ENCODE measurements around the gene BOLA2B.
"Not testable (repeated sequence)": the region's sequence is repeated elsewhere in the genome, so short reads cannot be mapped to it uniquely, and the experiment has no call there.

The BOLA2B gene

DNA sequence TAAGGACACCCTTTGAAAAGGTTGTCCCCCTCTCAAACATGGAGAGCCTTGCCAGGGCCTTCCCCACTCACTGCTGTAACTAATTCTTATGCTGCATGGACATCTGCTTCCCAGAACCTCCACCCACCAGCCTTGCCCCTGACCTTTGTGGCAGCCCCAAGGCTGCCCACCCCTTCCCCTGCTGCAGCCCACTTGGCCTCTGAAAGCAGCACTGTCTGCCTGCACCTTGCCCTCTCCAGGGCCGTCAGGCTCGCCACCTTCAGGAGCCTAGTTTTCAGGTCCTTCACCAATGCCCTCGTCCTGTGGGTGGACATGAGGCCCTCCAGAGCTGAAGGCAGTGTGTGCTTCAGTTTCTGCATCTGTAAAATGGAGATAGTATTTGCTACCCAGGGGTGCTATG lies 12.7 kb downstream of the BOLA2B start:
- H3K4me3 ChIP-seq (ENCODE audit: low read length): no peak overlapping the region
- H3K9me3 ChIP-seq (ENCODE audit: control insufficient read depth, low read depth, low read length): no peaks in the 10 kb centered on the region
- H3K27me3 ChIP-seq (ENCODE audit: control insufficient read depth, insufficient read depth, low read length): peaks cover 27% of the 10 kb centered on the region
- H3K27ac ChIP-seq (ENCODE audit: low read length): no peak overlapping the region
- no peaks in the 10 kb centered on the region for H3K36me3 ChIP-seq (ENCODE audit: control insufficient read depth, low read depth, low read length)
- no peaks in the 10 kb centered on the region for H3K4me1 ChIP-seq (ENCODE audit: control insufficient read depth, low read depth, low read length)
- H3K9ac ChIP-seq (ENCODE audit: low read length): no peak overlapping the region

GRCh38 chr16:30179931-30180330 lies 13.5 kb downstream of the BOLA2B start:
- Histone ChIP-seq H3K9me3 (ENCODE audit: control insufficient read depth, low read depth, low read length) (no peaks in the 10 kb centered on the region), H3K27ac (ENCODE audit: low read length) (no peak overlapping the region), H3K27me3 (ENCODE audit: control insufficient read depth, insufficient read depth, low read length) (peaks cover 27% of the 10 kb centered on the region), H3K4me3 (ENCODE audit: low read length) (no peak overlapping the region), H3K9ac (ENCODE audit: low read length) (no peak overlapping the region), H3K36me3 (ENCODE audit: control insufficient read depth, low read depth, low read length) (no peaks in the 10 kb centered on the region), H3K4me1 (ENCODE audit: control insufficient read depth, low read depth, low read length) (no peaks in the 10 kb centered on the region)

DNA sequence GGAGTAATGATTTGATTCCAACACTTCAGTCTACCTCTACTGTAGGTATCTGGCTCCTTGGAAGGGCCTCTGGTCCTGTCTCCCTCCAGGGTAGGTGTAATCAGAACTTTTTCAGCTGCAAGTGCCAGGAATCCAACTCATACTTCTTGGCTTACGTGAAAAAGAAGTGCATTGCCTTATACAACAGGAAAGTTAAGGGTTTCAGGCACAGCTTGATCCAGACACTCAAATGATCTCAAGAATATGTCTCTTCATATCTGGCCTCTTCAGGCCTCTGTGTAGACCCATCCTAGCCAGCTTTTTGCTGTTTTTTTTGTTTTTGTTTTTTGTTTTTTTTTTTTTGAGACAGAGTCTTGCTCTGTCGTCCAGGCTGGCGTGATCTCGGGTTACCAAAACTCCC lies 14.3 kb downstream of the BOLA2B start:
- no peak overlapping the region for H3K27ac ChIP-seq (ENCODE audit: low read length)
- no peaks in the 10 kb centered on the region for H3K9me3 ChIP-seq (ENCODE audit: control insufficient read depth, low read depth, low read length)
- H3K36me3 ChIP-seq (ENCODE audit: control insufficient read depth, low read depth, low read length): no peaks in the 10 kb centered on the region
- H3K4me3 ChIP-seq (ENCODE audit: low read length): no peak overlapping the region
- no peaks in the 10 kb centered on the region for H3K4me1 ChIP-seq (ENCODE audit: control insufficient read depth, low read depth, low read length)
- H3K9ac ChIP-seq (ENCODE audit: low read length): no peak overlapping the region
- H3K27me3 ChIP-seq (ENCODE audit: control insufficient read depth, insufficient read depth, low read length): peaks cover 19% of the 10 kb centered on the region

DNA sequence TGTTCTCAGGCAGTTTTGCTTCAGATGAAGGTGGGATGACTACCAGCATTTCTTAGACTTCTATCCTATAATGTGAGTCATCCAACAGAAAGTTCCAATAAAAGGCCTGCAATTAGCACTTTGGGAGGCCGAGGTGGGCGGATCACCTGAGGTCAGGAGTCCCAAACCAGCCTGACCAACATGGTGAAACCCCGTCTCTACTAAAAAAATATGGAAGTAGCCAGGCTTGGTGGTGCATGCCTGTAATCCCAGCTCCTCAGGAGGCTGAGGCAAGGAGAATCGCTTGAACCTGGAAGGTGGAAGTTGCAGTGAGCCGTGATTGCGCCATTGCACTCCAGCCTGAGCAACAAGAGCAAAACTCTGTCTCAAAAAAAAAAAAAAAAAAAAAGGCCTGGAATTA lies 16.6 kb downstream of the BOLA2B start:
- H3K36me3 ChIP-seq (ENCODE audit: control insufficient read depth, low read depth, low read length); H3K27me3 ChIP-seq (ENCODE audit: control insufficient read depth, insufficient read depth, low read length); H3K9me3 ChIP-seq (ENCODE audit: control insufficient read depth, low read depth, low read length); H3K4me3 ChIP-seq (ENCODE audit: low read length); H3K9ac ChIP-seq (ENCODE audit: low read length); H3K4me1 ChIP-seq (ENCODE audit: control insufficient read depth, low read depth, low read length); H3K27ac ChIP-seq (ENCODE audit: low read length): not testable (repeated sequence)

GRCh38 chr16:30173054-30173453 lies 20.4 kb downstream of the BOLA2B start:
- H3K36me3 ChIP-seq (ENCODE audit: control insufficient read depth, low read depth, low read length): no peaks in the 10 kb centered on the region
- H3K9ac ChIP-seq (ENCODE audit: low read length): no peak overlapping the region
- no peaks in the 10 kb centered on the region for H3K4me1 ChIP-seq (ENCODE audit: control insufficient read depth, low read depth, low read length)
- no peaks in the 10 kb centered on the region for H3K27me3 ChIP-seq (ENCODE audit: control insufficient read depth, insufficient read depth, low read length)
- H3K4me3 ChIP-seq (ENCODE audit: low read length): no peak overlapping the region
- no peak overlapping the region for H3K27ac ChIP-seq (ENCODE audit: low read length)
- no peaks in the 10 kb centered on the region for H3K9me3 ChIP-seq (ENCODE audit: control insufficient read depth, low read depth, low read length)

- not testable (repeated sequence) for H3K4me3 ChIP-seq (ENCODE audit: low read length); H3K27ac ChIP-seq (ENCODE audit: low read length)
Observed at GRCh38 chr16:30170145-30170544, 23.3 kb downstream of the BOLA2B start.

DNA sequence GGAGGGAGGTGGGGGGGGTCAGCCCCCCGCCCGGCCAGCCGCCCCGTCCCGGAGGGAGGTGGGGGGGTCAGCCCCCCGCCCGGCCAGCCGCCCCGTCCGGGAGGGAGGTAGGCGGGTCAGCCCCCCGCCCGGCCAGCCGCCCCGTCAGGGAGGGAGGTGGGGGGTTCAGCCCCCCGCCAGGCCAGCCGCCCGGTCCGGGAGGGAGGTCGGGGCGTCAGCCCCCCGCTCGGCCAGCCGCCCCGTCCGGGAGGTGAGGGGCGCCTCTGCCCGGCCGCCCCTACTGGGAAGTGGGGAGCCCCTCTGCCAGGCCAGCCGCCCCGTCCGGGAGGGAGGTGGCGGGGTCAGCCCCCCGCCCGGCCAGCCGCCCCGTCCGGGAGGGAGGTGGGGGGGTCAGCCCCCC lies 24.1 kb downstream of the BOLA2B start:
- H3K9me3 ChIP-seq (ENCODE audit: control insufficient read depth, low read depth, low read length); H3K9ac ChIP-seq (ENCODE audit: low read length); H3K27me3 ChIP-seq (ENCODE audit: control insufficient read depth, insufficient read depth, low read length); H3K36me3 ChIP-seq (ENCODE audit: control insufficient read depth, low read depth, low read length); H3K4me3 ChIP-seq (ENCODE audit: low read length); H3K27ac ChIP-seq (ENCODE audit: low read length); H3K4me1 ChIP-seq (ENCODE audit: control insufficient read depth, low read depth, low read length): not testable (repeated sequence)

More at GRCh38 chr16:30170145-30170544, 23.3 kb downstream of the BOLA2B start:
- H3K27me3 ChIP-seq (ENCODE audit: control insufficient read depth, insufficient read depth, low read length); H3K4me1 ChIP-seq (ENCODE audit: control insufficient read depth, low read depth, low read length); H3K36me3 ChIP-seq (ENCODE audit: control insufficient read depth, low read depth, low read length); H3K9me3 ChIP-seq (ENCODE audit: control insufficient read depth, low read depth, low read length); H3K9ac ChIP-seq (ENCODE audit: low read length): not testable (repeated sequence)

- H3K36me3 ChIP-seq (ENCODE audit: control insufficient read depth, low read depth, low read length); H3K27me3 ChIP-seq (ENCODE audit: control insufficient read depth, insufficient read depth, low read length); H3K27ac ChIP-seq (ENCODE audit: low read length); H3K9ac ChIP-seq (ENCODE audit: low read length); H3K9me3 ChIP-seq (ENCODE audit: control insufficient read depth, low read depth, low read length); H3K4me1 ChIP-seq (ENCODE audit: control insufficient read depth, low read depth, low read length); H3K4me3 ChIP-seq (ENCODE audit: low read length): not testable (repeated sequence)
Observed at GRCh38 chr16:30168746-30169145, 24.7 kb downstream of the BOLA2B start.

DNA sequence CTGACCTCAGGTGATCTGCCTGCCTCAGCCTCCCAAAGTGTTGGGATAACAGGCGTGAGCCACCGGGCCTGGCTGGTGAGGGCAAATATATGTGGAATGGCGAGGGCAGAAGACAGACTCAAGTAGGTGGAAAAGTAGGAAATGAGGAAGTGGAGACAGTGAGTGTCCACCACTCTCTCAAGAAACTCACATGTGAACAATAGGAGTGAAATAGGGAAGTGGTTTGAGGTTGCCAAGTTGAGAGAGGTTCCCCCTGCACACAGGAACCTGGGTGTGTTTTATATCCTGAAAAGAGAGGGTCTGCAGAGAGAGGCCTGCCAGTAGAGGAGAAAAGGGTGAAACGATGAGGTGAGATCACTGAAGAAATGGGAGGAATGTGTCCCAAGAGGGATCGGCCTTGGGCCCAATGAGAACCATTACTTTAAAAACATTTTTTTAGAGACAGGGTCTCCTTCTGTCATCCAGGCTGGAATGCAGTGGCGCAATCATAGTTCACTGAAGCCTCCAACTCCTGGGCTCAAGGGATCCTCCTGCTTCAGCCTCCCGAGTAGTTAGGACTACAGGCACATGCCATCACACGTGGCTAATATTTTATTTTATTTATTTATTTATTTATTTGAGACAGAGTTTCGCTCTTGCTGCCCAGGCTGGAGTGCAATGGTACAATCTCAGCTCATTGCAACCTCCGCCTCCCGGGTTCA lies 27.1 kb downstream of the BOLA2B start:
- Histone ChIP-seq H3K4me3 (ENCODE audit: low read length) (no peak overlapping the region), H3K4me1 (ENCODE audit: control insufficient read depth, low read depth, low read length) (no peaks in the 10 kb centered on the region), H3K27me3 (ENCODE audit: control insufficient read depth, insufficient read depth, low read length) (no peaks in the 10 kb centered on the region), H3K36me3 (ENCODE audit: control insufficient read depth, low read depth, low read length) (no peaks in the 10 kb centered on the region), H3K27ac (ENCODE audit: low read length) (no peak overlapping the region), H3K9ac (ENCODE audit: low read length) (no peak overlapping the region), H3K9me3 (ENCODE audit: control insufficient read depth, low read depth, low read length) (no peaks in the 10 kb centered on the region)

DNA sequence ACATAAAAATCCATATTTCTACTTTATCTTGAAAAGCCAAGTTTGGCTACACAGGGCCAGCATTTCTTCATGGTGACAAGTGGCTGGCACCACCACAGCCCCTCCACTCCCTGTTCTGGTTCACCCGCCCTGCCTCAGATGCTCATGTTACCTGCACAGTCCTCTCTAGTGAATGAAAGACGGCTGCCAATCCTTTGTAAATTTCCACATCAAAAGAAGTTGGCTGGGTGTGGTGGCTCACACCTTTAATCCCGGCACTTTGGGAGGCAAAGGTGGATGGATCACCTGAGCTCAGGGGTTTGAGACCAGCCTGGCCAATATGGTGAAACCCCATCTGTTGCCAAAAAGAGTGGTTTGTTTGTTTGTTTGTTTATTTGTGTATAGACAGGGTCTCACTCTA lies 29.9 kb downstream of the BOLA2B start:
- H3K27me3 ChIP-seq (ENCODE audit: control insufficient read depth, insufficient read depth, low read length): no peaks in the 10 kb centered on the region
- no peak overlapping the region for H3K4me3 ChIP-seq (ENCODE audit: low read length)
- no peaks in the 10 kb centered on the region for H3K9me3 ChIP-seq (ENCODE audit: control insufficient read depth, low read depth, low read length)
- H3K27ac ChIP-seq (ENCODE audit: low read length): no peak overlapping the region
- no peak overlapping the region for H3K9ac ChIP-seq (ENCODE audit: low read length)
- H3K4me1 ChIP-seq (ENCODE audit: control insufficient read depth, low read depth, low read length): no peaks in the 10 kb centered on the region
- no peaks in the 10 kb centered on the region for H3K36me3 ChIP-seq (ENCODE audit: control insufficient read depth, low read depth, low read length)

DNA sequence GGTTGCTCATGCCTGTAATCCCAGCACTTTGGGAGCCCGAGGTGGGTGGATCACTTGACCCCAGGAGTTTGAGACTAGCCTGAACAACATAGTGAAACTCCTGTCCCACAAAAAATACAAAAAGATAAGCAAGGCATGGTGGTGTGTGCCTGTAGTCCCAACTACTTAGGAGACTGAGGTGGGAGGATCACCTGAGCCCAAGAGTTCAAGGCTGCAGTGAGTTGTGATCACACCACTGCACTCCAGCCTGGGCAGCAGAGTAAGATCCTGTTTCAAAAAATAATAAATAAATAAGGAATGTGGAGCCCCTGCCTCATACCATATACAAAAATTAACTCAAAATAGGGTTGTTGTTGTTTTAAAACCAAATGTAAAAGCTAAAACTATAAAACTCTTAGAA lies 36.3 kb downstream of the BOLA2B start:
- Histone ChIP-seq H3K4me3 (ENCODE audit: low read length) (no peak overlapping the region), H3K4me1 (ENCODE audit: control insufficient read depth, low read depth, low read length) (no peaks in the 10 kb centered on the region), H3K9me3 (ENCODE audit: control insufficient read depth, low read depth, low read length) (no peaks in the 10 kb centered on the region), H3K27ac (ENCODE audit: low read length) (no peak overlapping the region), H3K36me3 (ENCODE audit: control insufficient read depth, low read depth, low read length) (no peaks in the 10 kb centered on the region), H3K27me3 (ENCODE audit: control insufficient read depth, insufficient read depth, low read length) (no peaks in the 10 kb centered on the region), H3K9ac (ENCODE audit: low read length) (no peak overlapping the region)

DNA sequence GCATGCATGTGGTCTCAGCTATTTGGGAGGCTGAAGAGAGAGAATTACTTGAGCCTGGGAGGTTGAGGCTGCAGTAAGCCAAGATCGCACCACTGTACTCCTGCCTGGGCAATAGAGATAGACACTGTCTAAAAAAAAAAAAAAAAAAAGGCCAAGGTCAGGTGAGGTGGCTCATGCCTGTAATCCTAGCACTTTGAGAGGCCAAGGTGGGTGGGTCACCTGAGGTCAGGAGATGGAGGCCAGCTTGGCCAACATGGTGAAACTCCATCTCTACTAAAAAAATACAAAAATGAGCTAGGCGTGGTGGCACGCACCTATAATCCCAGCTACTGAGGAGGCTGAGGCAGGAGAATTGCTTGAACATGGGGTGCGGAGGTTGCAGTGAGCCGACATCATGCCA lies 38.3 kb downstream of the BOLA2B start:
- H3K9ac ChIP-seq (ENCODE audit: low read length): no peak overlapping the region

More for the DNA sequence above, 38.3 kb downstream of the BOLA2B start:
- Histone ChIP-seq H3K36me3 (ENCODE audit: control insufficient read depth, low read depth, low read length) (no peaks in the 10 kb centered on the region), H3K27ac (ENCODE audit: low read length) (no peak overlapping the region), H3K27me3 (ENCODE audit: control insufficient read depth, insufficient read depth, low read length) (no peaks in the 10 kb centered on the region), H3K4me1 (ENCODE audit: control insufficient read depth, low read depth, low read length) (no peaks in the 10 kb centered on the region), H3K4me3 (ENCODE audit: low read length) (no peak overlapping the region), H3K9me3 (ENCODE audit: control insufficient read depth, low read depth, low read length) (no peaks in the 10 kb centered on the region)
